ENCODE data around the gene KRT16. TPM values are rescaled to one million over a fixed set of nuclear protein-coding genes. Genes with fewer than 3 reads are reported as not detected.

KRT16 gene
- total RNA-seq, 4 donors from 2014 or later: 1.1 to 78.8 (median 13.5) TPM

- Histone ChIP-seq H3K4me3 (no peak overlapping the region), H3K9me3 (no peaks in the 10 kb centered on the region), H3K4me1 (no peaks in the 10 kb centered on the region), H3K27me3 (peaks cover 83% of the 10 kb centered on the region), H3K36me3 (no peaks in the 10 kb centered on the region), H3K27ac (no peak overlapping the region)
- no CpG with 5 or more reads among the region's 3 CpGs for WGBS, 2 donors (ENCODE audit: low coverage in 1 of 2)
- ATAC-seq: no peak
- TF ChIP-seq, protein P1, sequence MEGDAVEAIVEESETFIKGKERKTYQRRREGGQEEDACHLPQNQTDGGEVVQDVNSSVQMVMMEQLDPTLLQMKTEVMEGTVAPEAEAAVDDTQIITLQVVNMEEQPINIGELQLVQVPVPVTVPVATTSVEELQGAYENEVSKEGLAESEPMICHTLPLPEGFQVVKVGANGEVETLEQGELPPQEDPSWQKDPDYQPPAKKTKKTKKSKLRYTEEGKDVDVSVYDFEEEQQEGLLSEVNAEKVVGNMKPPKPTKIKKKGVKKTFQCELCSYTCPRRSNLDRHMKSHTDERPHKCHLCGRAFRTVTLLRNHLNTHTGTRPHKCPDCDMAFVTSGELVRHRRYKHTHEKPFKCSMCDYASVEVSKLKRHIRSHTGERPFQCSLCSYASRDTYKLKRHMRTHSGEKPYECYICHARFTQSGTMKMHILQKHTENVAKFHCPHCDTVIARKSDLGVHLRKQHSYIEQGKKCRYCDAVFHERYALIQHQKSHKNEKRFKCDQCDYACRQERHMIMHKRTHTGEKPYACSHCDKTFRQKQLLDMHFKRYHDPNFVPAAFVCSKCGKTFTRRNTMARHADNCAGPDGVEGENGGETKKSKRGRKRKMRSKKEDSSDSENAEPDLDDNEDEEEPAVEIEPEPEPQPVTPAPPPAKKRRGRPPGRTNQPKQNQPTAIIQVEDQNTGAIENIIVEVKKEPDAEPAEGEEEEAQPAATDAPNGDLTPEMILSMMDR (IDR thresholded peaks at IDR 0.05): no peak
- no peak for TF ChIP-seq EP300 (IDR thresholded peaks at IDR 0.05)
These were observed 37.2 kb downstream of the KRT16 start for GRCh38 chr17:41575336-41575735.

DNA sequence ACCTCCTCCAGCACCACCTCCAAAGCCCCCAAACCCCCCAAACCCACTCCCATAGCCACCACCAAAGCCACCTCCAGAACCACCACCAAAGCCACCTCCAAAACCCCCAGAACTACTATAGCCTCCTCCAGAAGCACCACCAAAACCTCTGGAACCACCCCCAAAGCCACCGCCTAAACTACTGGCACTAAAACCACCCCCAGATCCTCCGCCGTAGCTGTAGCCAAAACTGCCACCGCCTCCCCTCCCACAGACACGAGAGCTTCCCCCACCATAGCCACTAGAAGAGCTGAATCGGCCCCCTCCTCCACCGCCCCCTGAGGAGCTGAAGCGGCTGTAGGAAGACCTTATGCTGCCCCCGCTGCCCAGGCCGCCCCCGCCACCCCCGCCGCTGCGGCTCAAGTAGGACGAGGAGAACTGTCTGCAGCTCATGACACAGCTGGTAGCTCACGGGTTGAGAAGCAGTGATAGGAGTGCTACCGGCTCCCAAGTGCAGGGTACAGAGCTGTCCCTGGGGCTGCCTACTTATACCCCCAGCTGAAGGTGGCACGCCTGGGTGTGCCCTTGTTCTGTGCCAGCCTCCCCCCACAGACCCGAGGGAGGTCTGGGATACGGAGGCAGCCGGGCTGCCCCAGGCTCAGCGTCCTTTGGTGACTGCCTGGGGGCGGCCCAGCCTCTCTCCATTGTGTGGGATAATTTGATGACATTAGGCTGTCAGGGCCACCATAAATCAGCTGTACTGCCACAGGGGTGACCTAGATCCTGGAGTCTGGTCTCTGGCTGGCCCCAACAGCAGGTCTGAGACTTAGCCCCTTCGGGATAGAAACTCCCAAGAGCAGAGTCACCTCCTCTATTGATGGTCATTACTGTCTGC lies 40.8 kb downstream of the KRT16 start, which contains the start of gene KRT9:
KRT9 (minus strand) TSS at position 499 of the 874 bp plus-strand sequence; CDS start at position 432, 67 bp downstream.
- WGBS, 2 donors (ENCODE audit: low coverage in 1 of 2): 83 to 90% methylated on average over 1 to 2 of the region's 24 CpGs
- ATAC-seq: no peak

DNA sequence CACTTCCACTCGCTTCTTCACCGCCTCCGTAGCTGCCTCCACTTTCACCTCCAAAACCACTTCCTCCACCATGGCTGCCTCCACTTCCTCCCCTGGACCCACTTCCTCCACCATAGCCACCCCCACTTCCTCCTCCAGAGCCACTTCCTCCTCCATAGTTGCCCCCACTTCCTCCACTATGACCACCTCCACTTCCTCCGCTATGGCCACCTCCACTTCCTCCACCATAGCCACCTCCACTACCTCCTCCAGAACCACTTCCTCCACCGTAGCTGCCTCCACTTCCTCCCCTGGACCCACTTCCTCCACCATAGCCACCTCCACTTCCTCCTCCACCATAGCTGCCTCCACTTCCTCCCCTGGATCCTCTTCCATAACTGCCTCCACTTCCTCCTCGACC lies 45.2 kb downstream of the KRT16 start:
- TF ChIP-seq, protein P1 (IDR thresholded peaks at IDR 0.05): no peak
- TF ChIP-seq POLR2A (IDR thresholded peaks at IDR 0.05): no peak
- no peak for TF ChIP-seq POLR2AphosphoS5 (IDR thresholded peaks at IDR 0.05)
- no peak for TF ChIP-seq EP300 (IDR thresholded peaks at IDR 0.05)
- no peak overlapping the region for H3K4me3 ChIP-seq
- H3K36me3 ChIP-seq: no peaks in the 10 kb centered on the region
- no peak for ATAC-seq
- no peak overlapping the region for H3K27ac ChIP-seq
- peaks cover 51% of the 10 kb centered on the region for H3K27me3 ChIP-seq
- no peaks in the 10 kb centered on the region for H3K4me1 ChIP-seq
- 81 to 83% methylated on average over 4 to 5 of the region's 6 CpGs for WGBS, 2 donors (ENCODE audit: low coverage in 1 of 2)
- H3K9me3 ChIP-seq: no peaks in the 10 kb centered on the region

More for the DNA sequence above, 40.8 kb downstream of the KRT16 start, which contains the start of gene KRT9:
- TF ChIP-seq POLR2A (IDR thresholded peaks at IDR 0.05) (no peak), POLR2AphosphoS5 (IDR thresholded peaks at IDR 0.05) (no peak), EP300 (IDR thresholded peaks at IDR 0.05) (no peak)
- TF ChIP-seq, protein P1 (IDR thresholded peaks at IDR 0.05): no peak
- Histone ChIP-seq H3K27ac (no peak within 1 kb of the TSS), H3K4me3 (no peak within 1 kb of the TSS), H3K9me3 (no peaks in the 10 kb centered on the region), H3K27me3 (peaks cover 67% of the 10 kb centered on the region), H3K4me1 (no peaks in the 10 kb centered on the region), H3K36me3 (no peaks in the 10 kb centered on the region)

DNA sequence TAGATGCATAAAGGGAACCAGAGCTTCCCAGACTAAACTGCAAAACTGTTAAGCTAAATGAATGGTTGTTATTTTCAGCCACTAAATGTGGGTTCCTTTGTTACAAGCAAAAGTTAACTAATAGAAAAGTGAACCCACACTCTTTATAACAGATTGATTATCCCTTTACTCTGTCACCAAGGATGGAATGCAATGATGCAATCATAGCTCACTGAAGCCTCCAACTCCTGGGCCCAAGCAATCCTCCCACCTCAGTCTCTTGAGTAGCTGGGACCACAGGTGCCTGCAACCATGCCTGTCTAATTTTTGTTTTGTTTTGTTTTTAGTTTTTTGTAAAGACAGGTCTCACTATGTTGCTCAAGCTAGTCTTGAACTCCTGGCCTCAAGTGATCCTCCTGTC lies 47.2 kb downstream of the KRT16 start:
- no peaks in the 10 kb centered on the region for H3K9me3 ChIP-seq
- no peak for ATAC-seq
- H3K4me1 ChIP-seq: no peaks in the 10 kb centered on the region
- H3K36me3 ChIP-seq: no peaks in the 10 kb centered on the region
- TF ChIP-seq, protein P1 (IDR thresholded peaks at IDR 0.05): no peak
- TF ChIP-seq EP300 (IDR thresholded peaks at IDR 0.05) (no peak), POLR2A (IDR thresholded peaks at IDR 0.05) (no peak), POLR2AphosphoS5 (IDR thresholded peaks at IDR 0.05) (no peak)
- H3K27ac ChIP-seq: no peak overlapping the region
- H3K4me3 ChIP-seq: no peak overlapping the region
- H3K27me3 ChIP-seq: peaks cover 42% of the 10 kb centered on the region

- TF ChIP-seq POLR2AphosphoS5 (IDR thresholded peaks at IDR 0.05): no peak
- TF ChIP-seq, protein P1 (IDR thresholded peaks at IDR 0.05): no peak
- TF ChIP-seq POLR2A (IDR thresholded peaks at IDR 0.05): no peak
- no peak for TF ChIP-seq EP300 (IDR thresholded peaks at IDR 0.05)
- Histone ChIP-seq H3K36me3 (no peaks in the 10 kb centered on the region), H3K4me3 (no peak overlapping the region), H3K4me1 (no peaks in the 10 kb centered on the region), H3K27ac (no peak overlapping the region), H3K27me3 (peaks cover 56% of the 10 kb centered on the region), H3K9me3 (no peaks in the 10 kb centered on the region)
- WGBS, 2 donors (ENCODE audit: low coverage in 1 of 2): 15 to 34% methylated on average over 3 of the region's 3 CpGs
- no peak for ATAC-seq
These were observed 48.9 kb downstream of the KRT16 start for GRCh38 chr17:41563607-41564170.
